Gastroesophageal sphincter (tissue), 4 donors: ENCODE results near the gene CCDC40. TPM values are rescaled to one million over a fixed set of nuclear protein-coding genes. Genes with fewer than 3 reads are reported as not detected.
"Not testable (repeated sequence)": the region's sequence is repeated elsewhere in the genome, so short reads cannot be mapped to it uniquely, and the experiment has no call there.

ENCODE experiments used
- ATAC-seq: fragments of 150-250 bp; one replicate; pipeline ENCODE4 v1.9.1; 2016; ENCODE audit warnings: mild to moderate bottlenecking, moderate library complexity
- H3K27ac ChIP-seq, 4 donors: fragments of 200-600 bp; sonication (generic) in 3 of 4; 1 replicate in 3 of 4; 2 replicates in 1 of 4; pipeline ENCODE4 v1.5.1; 2016 to 2019
- H3K27me3 ChIP-seq: fragments of 200-600 bp; sonication (generic); one replicate; pipeline ENCODE4 v1.5.1; 2019
- H3K36me3 ChIP-seq, 2 donors: fragments of 200-600 bp; sonication (generic); one replicate each; pipeline ENCODE4 v1.5.1; 2019; ENCODE audit warnings: control low read depth in 1 of 2
- H3K4me1 ChIP-seq, 3 donors: fragments of 200-600 bp; sonication (generic); 1 replicate in 2 of 3; 2 replicates in 1 of 3; pipeline ENCODE4 v1.5.1; 2016 to 2019; ENCODE audit warnings: control low read depth in 2 of 3
- H3K4me3 ChIP-seq, 2 donors: fragments of 200-600 bp; sonication (generic); one replicate each; pipeline ENCODE4 v1.5.1; 2019; ENCODE audit warnings: mild to moderate bottlenecking in 1 of 2, moderate library complexity in 1 of 2
- H3K9me3 ChIP-seq, 3 donors: fragments of 200-600 bp; sonication (generic); one replicate each; pipeline ENCODE4 v1.5.1; 2017 to 2019; ENCODE audit warnings: control low read depth in 2 of 3
- EP300 ChIP-seq: sonication (generic); formaldehyde crosslinking; IDR thresholded peaks from one replicate; pipeline ENCODE4 v1.6.1; 2017; ENCODE audit warnings: antibody characterized with exemption, mild to moderate bottlenecking
- POLR2A ChIP-seq, 2 donors: fragments of 450-650 bp; IDR thresholded peaks; one replicate each; pipeline ENCODE4 v1.6.1; 2017; ENCODE audit warnings: antibody characterized with exemption in 2 of 2, mild to moderate bottlenecking in 2 of 2, moderate library complexity in 1 of 2
- POLR2AphosphoS5 ChIP-seq: sonication (generic); formaldehyde crosslinking; IDR thresholded peaks from one replicate; pipeline ENCODE4 v1.6.1; 2017; ENCODE audit warnings: antibody characterized with exemption
- WGBS, 2 donors: methylation state at CpG; one replicate each; pipeline ENCODE4 v1.1.5; 2018; ENCODE audit warnings: low coverage in 1 of 2; 5-methylcytosine and 5-hydroxymethylcytosine counted together
- total RNA-seq, 4 donors: library from RNA; depleted of rRNA; stranded (reverse); fragments of >200 nt; gene quantifications; one replicate each; pipeline ENCODE4 v1.1.0, GENCODE V29; 2016
- TF ChIP-seq, protein P1 (sequence below), 4 experiments: fragments of 200-600 bp in 2 of 4; fragments of 450-650 bp in 2 of 4; sonication (generic) in 1 of 4; IDR thresholded peaks; one replicate each; pipeline ENCODE4 v1.5.1; 2017 to 2019; ENCODE audit warnings: antibody characterized with exemption in 4 of 4, mild to moderate bottlenecking in 2 of 4, moderate library complexity in 2 of 4

Gene CCDC40
- total RNA-seq, 4 donors from 2014 or later, result 4.3 to 17.3 (median 5.5) TPM

- H3K27ac ChIP-seq, result no peak overlapping the region
- no peak for TF ChIP-seq POLR2AphosphoS5
- no peak for TF ChIP-seq EP300
- TF ChIP-seq, protein P1, sequence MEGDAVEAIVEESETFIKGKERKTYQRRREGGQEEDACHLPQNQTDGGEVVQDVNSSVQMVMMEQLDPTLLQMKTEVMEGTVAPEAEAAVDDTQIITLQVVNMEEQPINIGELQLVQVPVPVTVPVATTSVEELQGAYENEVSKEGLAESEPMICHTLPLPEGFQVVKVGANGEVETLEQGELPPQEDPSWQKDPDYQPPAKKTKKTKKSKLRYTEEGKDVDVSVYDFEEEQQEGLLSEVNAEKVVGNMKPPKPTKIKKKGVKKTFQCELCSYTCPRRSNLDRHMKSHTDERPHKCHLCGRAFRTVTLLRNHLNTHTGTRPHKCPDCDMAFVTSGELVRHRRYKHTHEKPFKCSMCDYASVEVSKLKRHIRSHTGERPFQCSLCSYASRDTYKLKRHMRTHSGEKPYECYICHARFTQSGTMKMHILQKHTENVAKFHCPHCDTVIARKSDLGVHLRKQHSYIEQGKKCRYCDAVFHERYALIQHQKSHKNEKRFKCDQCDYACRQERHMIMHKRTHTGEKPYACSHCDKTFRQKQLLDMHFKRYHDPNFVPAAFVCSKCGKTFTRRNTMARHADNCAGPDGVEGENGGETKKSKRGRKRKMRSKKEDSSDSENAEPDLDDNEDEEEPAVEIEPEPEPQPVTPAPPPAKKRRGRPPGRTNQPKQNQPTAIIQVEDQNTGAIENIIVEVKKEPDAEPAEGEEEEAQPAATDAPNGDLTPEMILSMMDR (IDR thresholded peaks at IDR 0.05), result no peak
- TF ChIP-seq POLR2A (IDR thresholded peaks at IDR 0.05), result no peak
- H3K9me3 ChIP-seq, result no peaks in the 10 kb centered on the region
- WGBS, 2 donors, result 100% methylated on average over 1 of the region's 11 CpGs; no CpG with 5 or more reads in 1 of the 2 donors
- H3K4me3 ChIP-seq, result no peak overlapping the region
- no peak for ATAC-seq
- H3K4me1 ChIP-seq, result peaks cover 0 to 8% (median 6%) of the 10 kb centered on the region in 3 donors
- no peaks in the 10 kb centered on the region for H3K27me3 ChIP-seq
- peaks cover 0 to 6% of the 10 kb centered on the region in 2 donors for H3K36me3 ChIP-seq
These were observed 50.2 kb downstream of the CCDC40 start for GRCh38 chr17:80086616-80087015.

GRCh38 chr17:80087346-80088265 is 51.2 kb downstream of the CCDC40 start:
- ATAC-seq, result no peak
- Histone ChIP-seq H3K27ac (no peak overlapping the region), H3K36me3 (peaks cover 0 to 6% of the 10 kb centered on the region in 2 donors), H3K9me3 (no peaks in the 10 kb centered on the region), H3K27me3 (no peaks in the 10 kb centered on the region), H3K4me3 (no peak overlapping the region), H3K4me1 (peaks cover 0 to 4% (median 3%) of the 10 kb centered on the region in 3 donors)
- 75 to 84% methylated on average over 2 to 16 of the region's 34 CpGs for WGBS, 2 donors
- TF ChIP-seq POLR2AphosphoS5 (no peak), EP300 (no peak), POLR2A (IDR thresholded peaks at IDR 0.05) (no peak)
- TF ChIP-seq, protein P1 (IDR thresholded peaks at IDR 0.05), result no peak

- 100% methylated on average over 1 to 9 of the region's 16 CpGs for WGBS, 2 donors
- Histone ChIP-seq H3K27me3 (no peaks in the 10 kb centered on the region), H3K9me3 (no peaks in the 10 kb centered on the region), H3K27ac (no peak overlapping the region), H3K36me3 (peaks cover 0 to 6% of the 10 kb centered on the region in 2 donors), H3K4me3 (no peak overlapping the region), H3K4me1 (no peaks in the 10 kb centered on the region)
- ATAC-seq, result no peak
- TF ChIP-seq POLR2A (IDR thresholded peaks at IDR 0.05), result no peak
These were observed 53.3 kb downstream of the CCDC40 start for GRCh38 chr17:80089762-80090161.

DNA sequence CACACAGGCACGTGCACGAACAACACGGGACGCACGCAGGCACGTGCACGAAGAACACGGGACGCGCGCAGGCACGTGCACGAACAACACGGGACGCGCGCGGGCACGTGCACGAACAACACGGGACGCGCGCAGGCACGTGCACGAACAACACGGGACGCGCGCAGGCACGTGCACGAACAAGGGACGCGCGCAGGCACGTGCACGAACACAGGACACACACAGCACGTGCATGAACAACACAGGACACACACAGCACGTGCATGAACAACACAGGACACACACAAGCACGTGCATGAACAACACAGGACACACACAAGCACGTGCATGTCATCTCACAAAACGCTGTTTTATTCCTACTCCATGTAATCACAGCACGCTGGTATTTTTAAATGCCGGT is 53.7 kb downstream of the CCDC40 start:
- H3K27ac ChIP-seq, ATAC-seq, H3K4me3 ChIP-seq, H3K9me3 ChIP-seq, H3K36me3 ChIP-seq, H3K27me3 ChIP-seq, H3K4me1 ChIP-seq: not testable (repeated sequence)
- 89 to 94% methylated on average over 10 to 20 of the region's 44 CpGs for WGBS, 2 donors

DNA sequence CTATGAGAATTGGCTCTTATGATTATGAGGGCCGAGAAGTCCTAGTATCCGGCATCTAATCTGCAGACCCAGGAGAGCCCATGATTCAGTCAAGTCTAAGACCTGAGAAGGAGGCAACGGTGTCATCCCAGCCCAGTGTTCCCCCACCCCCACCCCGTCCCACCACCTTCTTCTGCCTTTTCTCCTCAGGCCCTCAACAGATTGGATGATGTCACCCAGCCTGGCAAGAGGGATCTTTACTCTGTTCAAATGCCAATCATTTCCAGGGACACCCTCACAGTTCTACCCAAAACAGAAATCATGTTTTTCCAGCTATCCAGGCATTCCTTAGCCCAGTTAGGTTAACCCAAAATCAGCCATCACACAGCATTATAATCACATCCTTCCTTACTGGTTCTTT is 54.9 kb downstream of the CCDC40 start:
- Histone ChIP-seq H3K9me3 (no peaks in the 10 kb centered on the region), H3K36me3 (peaks cover 0 to 6% of the 10 kb centered on the region in 2 donors), H3K27ac (no peak overlapping the region), H3K27me3 (no peaks in the 10 kb centered on the region), H3K4me1 (no peaks in the 10 kb centered on the region), H3K4me3 (no peak overlapping the region)
- 83 to 91% methylated on average over 4 of the region's 4 CpGs for WGBS, 2 donors
- TF ChIP-seq, protein P1 (IDR thresholded peaks at IDR 0.05), result no peak
- TF ChIP-seq POLR2AphosphoS5, result no peak
- TF ChIP-seq POLR2A (IDR thresholded peaks at IDR 0.05), result no peak
- TF ChIP-seq EP300, result no peak
- ATAC-seq, result no peak

- Histone ChIP-seq H3K27me3 (no peaks in the 10 kb centered on the region), H3K27ac (peak overlapping the region in 1 of 4 donors; percentile 38), H3K36me3 (peaks cover 0 to 6% of the 10 kb centered on the region in 2 donors), H3K4me1 (no peaks in the 10 kb centered on the region), H3K4me3 (no peak overlapping the region), H3K9me3 (no peaks in the 10 kb centered on the region)
- WGBS, 2 donors, result 39 to 48% methylated on average over 4 to 7 of the region's 8 CpGs
- ATAC-seq, result peak; percentile 63
- no peak for TF ChIP-seq POLR2AphosphoS5
- TF ChIP-seq EP300, result no peak
- no peak for TF ChIP-seq POLR2A (IDR thresholded peaks at IDR 0.05)
- TF ChIP-seq, protein P1 (IDR thresholded peaks at IDR 0.05), result no peak
These were observed 56.5 kb downstream of the CCDC40 start for GRCh38 chr17:80092959-80093358.
